GM19351 (cell line): ENCODE data around the gene DAAM1.
A peak's percentile ranks its signal among the peaks of the same experiment; 100 is the strongest.

ENCODE experiments used
- ATAC-seq: cut with Tn5 transposase; IDR thresholded peaks from one replicate; pipeline ENCODE4 v1.9.1; 2021; ENCODE audit warnings: mild to moderate bottlenecking, moderate library complexity; ENCODE audit not compliant: unreplicated experiment

DAAM1 gene

GRCh38 chr14:59281609-59282377 lies 93.3 kb downstream of the DAAM1 start:
- ATAC-seq, result no peak

DNA sequence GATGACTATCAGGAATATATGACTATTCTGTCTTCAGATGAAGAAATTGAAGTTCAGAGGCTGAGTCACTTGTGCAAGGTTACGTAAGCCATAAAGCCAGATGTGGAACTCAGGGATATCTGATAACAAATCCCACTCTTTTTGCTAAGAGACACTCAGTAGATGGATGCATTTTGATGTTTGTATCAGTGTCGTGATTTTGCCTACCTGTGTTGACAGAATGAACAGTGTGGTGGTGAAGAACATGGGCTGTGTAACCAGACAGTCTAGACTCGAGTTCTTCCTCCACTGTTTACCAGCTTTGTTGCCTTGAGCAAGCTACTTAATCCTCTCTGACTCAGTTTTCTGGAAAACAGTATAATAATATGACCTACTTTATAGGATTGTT lies 93.9 kb downstream of the DAAM1 start:
- no peak for ATAC-seq

DNA sequence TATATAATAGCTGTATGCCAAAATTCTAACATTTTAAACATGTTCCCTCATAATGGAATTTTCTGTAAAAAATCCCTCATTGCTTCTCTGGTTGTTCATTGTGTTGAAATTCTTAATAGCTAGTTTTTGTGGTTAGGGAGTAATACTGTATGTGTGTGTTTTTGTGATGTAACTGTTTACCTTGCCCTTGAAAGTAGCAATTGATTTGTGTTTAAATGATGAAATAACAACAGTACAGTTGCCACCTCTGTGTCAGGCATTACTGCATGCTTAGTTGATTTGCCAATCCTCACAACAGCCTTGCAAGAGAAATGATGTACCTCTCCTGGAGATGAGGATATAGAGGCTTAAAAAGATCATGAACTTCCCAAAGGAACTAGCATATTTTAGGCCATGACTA lies 94.9 kb downstream of the DAAM1 start:
- no peak for ATAC-seq

DNA sequence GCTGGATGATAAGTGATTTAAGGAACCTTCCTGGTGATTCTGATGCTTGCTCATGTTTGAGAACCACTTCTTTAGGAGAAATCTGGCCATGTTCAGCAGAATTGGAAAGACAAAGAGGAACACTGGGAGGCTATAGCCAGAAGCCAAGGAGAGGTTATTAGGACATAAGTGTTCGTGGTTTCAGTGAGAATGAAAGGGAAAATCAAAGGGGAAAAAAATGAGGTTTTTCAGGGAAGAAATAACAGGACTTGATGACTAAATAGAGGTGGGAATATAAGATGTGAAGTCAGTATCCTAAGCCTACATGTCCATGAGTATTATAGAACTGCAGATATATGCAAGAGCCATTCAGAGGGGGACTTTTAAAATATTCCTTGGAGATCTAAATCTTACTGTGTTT lies 95.6 kb downstream of the DAAM1 start:
- ATAC-seq, result no peak

DNA sequence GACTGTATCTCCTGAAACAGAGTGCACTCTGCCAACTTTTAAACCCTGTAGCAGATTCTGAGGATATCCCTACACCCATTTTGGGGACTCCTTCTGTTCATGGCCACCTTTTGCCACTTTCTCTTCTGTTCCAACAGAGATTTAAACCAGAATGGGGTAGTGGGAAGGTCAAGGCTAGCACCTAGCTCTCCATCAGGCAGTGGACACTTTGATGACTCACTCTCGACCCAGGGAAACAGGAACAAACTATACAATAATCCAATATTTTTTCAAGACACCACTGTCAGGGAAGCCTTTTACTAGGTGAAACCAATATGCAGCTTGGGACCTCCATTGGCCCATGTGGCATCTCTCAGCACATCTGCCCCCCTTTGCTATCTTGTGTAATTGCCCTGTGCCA lies 103.6 kb downstream of the DAAM1 start:
- no peak for ATAC-seq

DNA sequence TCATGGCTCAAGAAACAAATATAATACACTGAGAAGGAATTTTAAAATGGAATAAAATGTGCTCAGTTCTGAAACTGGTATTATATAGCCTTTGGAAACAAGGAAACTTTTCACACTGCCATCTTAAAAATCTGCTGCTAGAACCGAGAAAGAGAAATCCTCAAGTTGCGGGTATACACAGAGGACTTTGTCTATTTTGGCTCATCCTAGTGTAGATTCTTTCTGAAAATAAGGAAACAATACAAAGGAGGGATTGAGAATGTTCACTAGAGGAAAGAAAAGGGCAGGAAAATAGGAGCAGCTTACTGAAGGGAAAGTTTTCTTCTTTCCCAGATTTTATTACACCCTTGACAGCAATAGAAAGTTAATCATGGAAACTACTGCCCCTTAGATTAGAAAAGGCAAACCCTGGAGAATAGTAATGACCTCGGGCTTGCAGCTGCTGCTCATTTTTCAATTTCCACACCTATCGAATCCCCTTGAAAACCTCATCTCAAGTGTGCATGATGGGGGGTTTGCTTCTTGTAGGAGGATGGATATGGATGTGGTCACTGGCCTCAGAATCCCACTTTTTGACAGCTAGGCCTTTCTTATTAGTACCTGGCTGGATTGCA lies 104.6 kb downstream of the DAAM1 start:
- no peak for ATAC-seq

DNA sequence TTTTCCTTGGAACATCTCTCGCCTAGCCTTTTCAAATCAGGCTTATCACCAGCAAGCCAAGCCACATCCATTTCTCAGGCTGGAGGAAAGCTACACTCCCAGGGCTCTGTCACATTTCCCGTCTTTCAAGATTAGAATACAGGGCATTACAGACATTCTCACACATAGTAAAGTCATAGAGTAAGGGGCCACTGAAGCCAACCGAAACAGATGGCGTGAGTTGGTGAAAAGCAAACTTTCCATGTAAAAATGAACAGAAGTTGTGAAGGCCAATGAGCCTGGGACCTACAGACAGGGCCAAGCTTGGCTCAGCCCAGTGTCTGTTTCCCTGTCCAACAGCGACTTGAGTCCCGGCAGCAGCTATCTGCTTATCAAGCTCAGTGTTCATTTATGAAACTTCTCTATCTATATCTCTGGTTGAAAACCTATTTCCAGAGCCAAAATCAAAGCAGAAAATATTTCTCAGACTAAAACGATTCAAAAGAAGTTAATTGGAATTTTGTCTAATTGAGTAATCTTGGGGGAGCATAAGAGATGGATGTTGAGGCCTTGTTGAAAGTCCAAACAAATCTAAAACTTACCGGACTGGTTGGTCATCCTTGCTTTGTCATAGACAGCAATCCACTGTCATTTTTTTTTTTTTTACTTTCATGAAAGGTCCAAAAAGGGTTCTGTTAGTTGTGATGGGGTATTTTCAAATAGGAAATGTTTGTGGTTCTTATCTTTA lies 105.6 kb downstream of the DAAM1 start:
- no peak for ATAC-seq

- no peak for ATAC-seq
These were observed 106.2 kb downstream of the DAAM1 start for GRCh38 chr14:59294662-59294992.

- ATAC-seq, result no peak
These were observed 107.5 kb downstream of the DAAM1 start for GRCh38 chr14:59295951-59296350.

- no peak for ATAC-seq
These were observed 108.0 kb downstream of the DAAM1 start for GRCh38 chr14:59296508-59296907.

GRCh38 chr14:59297071-59297776 lies 108.8 kb downstream of the DAAM1 start:
- no peak for ATAC-seq

- ATAC-seq, result no peak
These were observed 111.3 kb downstream of the DAAM1 start for GRCh38 chr14:59299731-59300130.

GRCh38 chr14:59301354-59301753 lies 112.9 kb downstream of the DAAM1 start:
- peak; percentile 89 for ATAC-seq

- ATAC-seq, result no peak
These were observed 113.8 kb downstream of the DAAM1 start for GRCh38 chr14:59302313-59302712.

DNA sequence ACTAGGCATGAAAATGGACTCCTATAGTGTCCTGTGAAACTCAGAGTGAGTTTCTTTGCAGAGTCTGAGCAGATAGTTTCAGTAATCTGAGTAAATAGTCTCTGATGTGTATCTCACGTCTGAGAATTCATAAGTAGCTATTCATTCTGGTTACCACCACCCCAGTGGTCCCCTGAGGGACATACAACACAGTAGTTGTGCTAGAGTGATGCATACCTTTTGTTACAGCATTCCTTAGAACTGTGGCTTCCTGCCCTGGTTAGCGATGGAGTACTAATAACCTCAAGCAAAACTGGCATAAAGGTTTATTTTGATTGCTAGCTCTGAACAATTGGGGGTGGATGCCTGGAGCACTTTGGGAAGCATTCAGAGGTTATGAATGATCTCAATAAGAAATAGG lies 114.7 kb downstream of the DAAM1 start:
- ATAC-seq, result no peak

- ATAC-seq, result no peak
These were observed 116.8 kb downstream of the DAAM1 start for GRCh38 chr14:59305231-59305630.

DNA sequence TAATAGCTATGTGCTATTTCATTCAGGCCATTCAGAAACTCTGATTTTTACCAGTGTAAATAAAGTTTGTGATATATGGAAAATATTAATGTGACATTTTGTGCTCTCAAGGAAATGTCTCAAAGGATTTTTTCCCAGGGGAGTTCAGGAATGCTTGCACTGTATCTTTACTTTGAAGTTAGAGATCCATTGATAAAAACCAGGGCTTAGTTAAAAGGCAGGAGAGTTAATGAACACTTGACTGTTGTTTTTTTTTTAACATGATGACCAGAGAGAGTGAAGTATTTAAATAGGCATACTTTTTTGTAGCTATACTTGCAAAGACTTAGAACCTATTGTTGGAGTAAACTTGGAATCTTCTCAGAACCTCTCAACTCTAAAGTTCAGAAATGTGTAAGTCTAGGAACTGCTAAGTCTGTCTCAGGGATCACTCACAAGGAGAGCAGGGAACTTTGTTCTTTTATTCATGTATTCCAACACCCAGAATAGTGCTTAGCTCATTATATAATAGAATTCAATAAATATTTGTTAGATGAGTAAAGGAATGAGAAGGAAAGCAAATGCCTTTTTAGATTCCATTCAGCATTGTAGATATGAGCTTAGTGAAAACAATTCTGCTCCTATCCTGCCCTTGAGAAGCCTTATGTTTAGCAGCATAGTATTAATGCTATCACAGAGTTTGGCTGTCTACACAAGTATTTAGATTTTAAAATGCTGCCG lies 117.5 kb downstream of the DAAM1 start:
- no peak for ATAC-seq

- ATAC-seq, result no peak
These were observed 118.3 kb downstream of the DAAM1 start for GRCh38 chr14:59306775-59307174.

DNA sequence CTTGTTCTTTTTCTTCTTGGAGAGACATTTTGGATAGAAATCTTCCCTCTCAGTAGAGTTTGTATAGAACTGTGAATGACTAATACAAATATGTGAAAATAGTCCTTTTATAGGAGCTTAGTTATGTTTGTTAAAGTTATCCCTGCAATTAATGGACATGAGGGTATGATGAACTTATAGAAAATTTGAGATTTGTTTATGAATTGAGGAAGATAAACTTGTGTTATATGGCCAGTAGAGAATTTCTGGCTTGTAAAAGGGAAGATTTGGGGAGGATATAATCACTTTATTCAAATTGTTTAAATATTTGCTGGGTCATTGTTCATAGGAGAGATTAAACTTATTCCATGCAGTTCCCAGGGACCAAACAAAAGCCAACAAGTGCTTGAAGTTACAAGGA lies 119.6 kb downstream of the DAAM1 start:
- ATAC-seq, result no peak

GRCh38 chr14:59308673-59309072 lies 120.2 kb downstream of the DAAM1 start:
- ATAC-seq, result no peak
